PC-3 (cell line): ENCODE results near the gene NPTXR.

Experiments
- EZH2phosphoT487 ChIP-seq: fragments of 300-600 bp; sonication (generic); IDR thresholded peaks from 2 replicates; pipeline ENCODE4 v1.6.1; 2018; ENCODE audit warnings: mild to moderate bottlenecking, antibody characterized with exemption, low read length, borderline replicate concordance
- TF ChIP-seq, protein P1 (sequence below): fragments of 300-600 bp; sonication (generic); conservative IDR thresholded peaks from 2 replicates; pipeline ENCODE4 v1.5.1; 2017; ENCODE audit warnings: antibody characterized with exemption, low read depth, mild to moderate bottlenecking, low read length

DNA sequence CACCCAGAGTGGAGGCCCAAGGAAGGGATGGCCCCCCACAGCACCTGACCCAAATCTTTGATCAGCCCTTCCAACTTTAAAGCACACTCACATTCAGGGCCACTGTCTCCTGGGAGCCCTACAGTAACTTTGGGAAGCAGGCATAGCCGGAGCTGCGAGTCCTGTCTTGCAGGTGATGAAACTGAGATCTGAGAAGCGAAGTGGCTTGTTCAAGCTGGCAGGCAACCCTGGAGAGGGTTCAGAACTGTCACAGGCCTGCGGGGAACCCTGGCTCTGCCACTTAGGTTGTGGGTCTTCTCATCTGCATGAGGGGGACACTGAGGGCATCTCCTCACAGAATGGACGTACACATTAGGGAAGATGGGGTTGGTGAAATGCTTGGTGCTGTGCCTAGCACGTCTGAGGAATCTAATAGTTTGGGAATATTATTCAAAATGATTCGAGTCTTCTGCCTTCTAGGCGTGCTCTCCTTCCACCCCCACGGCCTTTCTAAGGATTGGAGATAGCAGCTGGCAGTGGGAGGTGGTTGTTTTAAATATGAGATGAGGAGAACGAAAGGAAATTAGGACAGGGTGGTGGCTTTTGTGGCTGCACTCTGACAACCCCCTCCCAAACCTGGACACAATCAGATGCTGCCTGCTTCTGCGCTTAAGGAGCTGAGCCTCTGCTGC lies 69.2 kb downstream of the NPTXR start:
- TF ChIP-seq, protein P1, sequence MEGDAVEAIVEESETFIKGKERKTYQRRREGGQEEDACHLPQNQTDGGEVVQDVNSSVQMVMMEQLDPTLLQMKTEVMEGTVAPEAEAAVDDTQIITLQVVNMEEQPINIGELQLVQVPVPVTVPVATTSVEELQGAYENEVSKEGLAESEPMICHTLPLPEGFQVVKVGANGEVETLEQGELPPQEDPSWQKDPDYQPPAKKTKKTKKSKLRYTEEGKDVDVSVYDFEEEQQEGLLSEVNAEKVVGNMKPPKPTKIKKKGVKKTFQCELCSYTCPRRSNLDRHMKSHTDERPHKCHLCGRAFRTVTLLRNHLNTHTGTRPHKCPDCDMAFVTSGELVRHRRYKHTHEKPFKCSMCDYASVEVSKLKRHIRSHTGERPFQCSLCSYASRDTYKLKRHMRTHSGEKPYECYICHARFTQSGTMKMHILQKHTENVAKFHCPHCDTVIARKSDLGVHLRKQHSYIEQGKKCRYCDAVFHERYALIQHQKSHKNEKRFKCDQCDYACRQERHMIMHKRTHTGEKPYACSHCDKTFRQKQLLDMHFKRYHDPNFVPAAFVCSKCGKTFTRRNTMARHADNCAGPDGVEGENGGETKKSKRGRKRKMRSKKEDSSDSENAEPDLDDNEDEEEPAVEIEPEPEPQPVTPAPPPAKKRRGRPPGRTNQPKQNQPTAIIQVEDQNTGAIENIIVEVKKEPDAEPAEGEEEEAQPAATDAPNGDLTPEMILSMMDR: no peak
- TF ChIP-seq EZH2phosphoT487: no peak
